ENCODE results near the gene SHISAL2A. TPM values are rescaled to one million over a fixed set of nuclear protein-coding genes. Genes with fewer than 3 reads are reported as not detected.

SHISAL2A gene
- polyA plus RNA-seq, 1 experiment = not detected

DNA sequence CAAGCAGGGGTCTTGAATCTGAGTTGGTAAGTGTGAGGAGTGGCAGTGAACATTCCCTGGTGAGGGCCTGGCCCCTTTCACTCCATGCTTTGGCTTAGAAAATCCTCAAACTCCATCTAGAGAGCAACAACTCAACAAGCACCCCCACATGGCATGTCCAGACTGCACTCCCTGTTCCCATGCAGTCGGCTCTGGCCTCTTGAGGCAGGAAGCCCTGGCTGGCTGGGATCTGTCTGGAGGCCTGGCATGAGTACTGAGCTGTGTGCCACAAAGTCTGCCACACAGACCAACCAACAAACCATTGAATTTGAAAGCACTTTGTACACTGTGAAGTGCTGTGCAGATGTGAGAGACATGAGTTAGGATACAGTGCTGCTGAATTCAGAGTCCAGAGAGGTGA lies 40.0 kb downstream of the SHISAL2A start:
- no peak for DNase-seq (ENCODE audit: low read depth, low spot score)
- Histone ChIP-seq H3K9me3 (ENCODE audit: control insufficient read depth, insufficient read depth, low read length) (no peaks in the 10 kb centered on the region), H3K4me3 (ENCODE audit: low read depth, low read length) (no peak overlapping the region), H3K27ac (ENCODE audit: low read depth, low read length) (no peak overlapping the region), H3K27me3 (ENCODE audit: control insufficient read depth, insufficient read depth, low read length) (no peaks in the 10 kb centered on the region)
- POLR2A ChIA-PET = no interaction called here
- TF ChIP-seq, protein P1, sequence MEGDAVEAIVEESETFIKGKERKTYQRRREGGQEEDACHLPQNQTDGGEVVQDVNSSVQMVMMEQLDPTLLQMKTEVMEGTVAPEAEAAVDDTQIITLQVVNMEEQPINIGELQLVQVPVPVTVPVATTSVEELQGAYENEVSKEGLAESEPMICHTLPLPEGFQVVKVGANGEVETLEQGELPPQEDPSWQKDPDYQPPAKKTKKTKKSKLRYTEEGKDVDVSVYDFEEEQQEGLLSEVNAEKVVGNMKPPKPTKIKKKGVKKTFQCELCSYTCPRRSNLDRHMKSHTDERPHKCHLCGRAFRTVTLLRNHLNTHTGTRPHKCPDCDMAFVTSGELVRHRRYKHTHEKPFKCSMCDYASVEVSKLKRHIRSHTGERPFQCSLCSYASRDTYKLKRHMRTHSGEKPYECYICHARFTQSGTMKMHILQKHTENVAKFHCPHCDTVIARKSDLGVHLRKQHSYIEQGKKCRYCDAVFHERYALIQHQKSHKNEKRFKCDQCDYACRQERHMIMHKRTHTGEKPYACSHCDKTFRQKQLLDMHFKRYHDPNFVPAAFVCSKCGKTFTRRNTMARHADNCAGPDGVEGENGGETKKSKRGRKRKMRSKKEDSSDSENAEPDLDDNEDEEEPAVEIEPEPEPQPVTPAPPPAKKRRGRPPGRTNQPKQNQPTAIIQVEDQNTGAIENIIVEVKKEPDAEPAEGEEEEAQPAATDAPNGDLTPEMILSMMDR (IDR thresholded peaks at IDR 0.05; ENCODE audit: low read depth, low read length) = no peak
- CTCF ChIA-PET = no interaction called here

DNA sequence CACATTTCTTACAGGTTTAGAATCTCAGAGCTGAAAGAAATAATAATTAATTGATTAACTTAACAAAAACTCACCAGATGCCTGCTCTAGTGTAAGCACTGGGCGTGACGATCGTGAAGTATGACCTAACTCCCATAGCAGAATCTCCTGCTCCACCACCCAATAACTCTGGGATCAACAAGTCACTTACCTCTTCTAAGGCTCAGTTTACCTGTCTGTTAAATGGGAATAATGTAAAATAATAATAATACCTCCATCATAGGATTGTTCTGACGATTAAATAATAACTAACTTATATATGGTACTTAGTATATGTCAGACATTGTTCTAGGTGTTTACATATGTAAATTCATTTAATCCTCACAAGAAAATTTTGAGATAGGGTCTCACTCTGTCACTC lies 40.5 kb downstream of the SHISAL2A start:
- ChIA-PET CTCF (no interaction called here), POLR2A (no interaction called here)
- H3K27me3 ChIP-seq (ENCODE audit: control insufficient read depth, insufficient read depth, low read length) = no peaks in the 10 kb centered on the region
- H3K4me3 ChIP-seq (ENCODE audit: low read depth, low read length) = no peak overlapping the region
- H3K9me3 ChIP-seq (ENCODE audit: control insufficient read depth, insufficient read depth, low read length) = no peaks in the 10 kb centered on the region
- TF ChIP-seq, protein P1 (IDR thresholded peaks at IDR 0.05; ENCODE audit: low read depth, low read length) = no peak
- DNase-seq (ENCODE audit: low read depth, low spot score) = no peak
- no peak overlapping the region for H3K27ac ChIP-seq (ENCODE audit: low read depth, low read length)

DNA sequence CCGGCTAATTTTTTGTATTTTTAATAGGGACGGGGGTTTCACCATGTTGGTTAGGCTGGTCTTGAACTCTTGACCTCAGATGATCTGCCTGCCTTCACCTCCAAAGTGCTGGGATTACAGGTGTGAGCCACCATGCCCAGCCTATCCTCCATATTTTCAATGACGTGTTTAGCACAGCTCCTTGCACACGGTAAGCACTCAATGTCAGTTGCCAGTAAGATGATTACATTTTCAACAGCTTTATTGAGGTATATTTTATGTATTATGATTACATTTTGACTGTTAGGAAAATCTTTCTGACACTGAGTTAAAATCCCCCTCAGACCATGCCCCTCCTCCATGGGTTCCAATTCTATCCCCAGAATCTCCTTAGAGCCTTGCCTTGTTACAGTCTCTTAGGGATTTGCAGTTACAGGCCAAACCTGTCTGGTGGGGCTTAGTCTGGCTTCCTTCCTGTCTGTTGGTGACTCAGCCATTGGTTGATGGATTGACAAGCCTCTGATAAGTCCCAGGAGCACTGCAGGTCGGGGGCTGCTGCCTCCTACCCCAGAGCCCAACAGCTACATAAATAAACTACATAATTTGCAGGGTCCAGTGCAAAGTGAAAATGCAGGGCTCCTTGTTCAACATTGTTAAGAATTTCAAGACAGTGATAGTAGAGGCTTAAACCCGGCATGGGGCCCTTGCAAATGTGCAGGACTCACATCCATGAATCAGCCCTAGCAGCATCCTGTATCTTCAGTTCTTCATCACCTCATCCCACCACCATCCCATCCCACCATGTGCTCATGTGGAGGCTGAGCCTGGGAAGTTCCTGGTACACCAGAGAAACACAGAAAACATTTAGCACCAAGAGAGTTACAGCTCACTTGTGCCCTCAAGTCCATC lies 41.8 kb downstream of the SHISAL2A start:
- TF ChIP-seq, protein P1 (IDR thresholded peaks at IDR 0.05; ENCODE audit: low read depth, low read length) = no peak
- ChIA-PET CTCF (no interaction called here), POLR2A (no interaction called here)
- Histone ChIP-seq H3K27ac (ENCODE audit: low read depth, low read length) (no peak overlapping the region), H3K4me3 (ENCODE audit: low read depth, low read length) (no peak overlapping the region), H3K27me3 (ENCODE audit: control insufficient read depth, insufficient read depth, low read length) (no peaks in the 10 kb centered on the region), H3K9me3 (ENCODE audit: control insufficient read depth, insufficient read depth, low read length) (no peaks in the 10 kb centered on the region)
- DNase-seq (ENCODE audit: low read depth, low spot score) = no peak

DNA sequence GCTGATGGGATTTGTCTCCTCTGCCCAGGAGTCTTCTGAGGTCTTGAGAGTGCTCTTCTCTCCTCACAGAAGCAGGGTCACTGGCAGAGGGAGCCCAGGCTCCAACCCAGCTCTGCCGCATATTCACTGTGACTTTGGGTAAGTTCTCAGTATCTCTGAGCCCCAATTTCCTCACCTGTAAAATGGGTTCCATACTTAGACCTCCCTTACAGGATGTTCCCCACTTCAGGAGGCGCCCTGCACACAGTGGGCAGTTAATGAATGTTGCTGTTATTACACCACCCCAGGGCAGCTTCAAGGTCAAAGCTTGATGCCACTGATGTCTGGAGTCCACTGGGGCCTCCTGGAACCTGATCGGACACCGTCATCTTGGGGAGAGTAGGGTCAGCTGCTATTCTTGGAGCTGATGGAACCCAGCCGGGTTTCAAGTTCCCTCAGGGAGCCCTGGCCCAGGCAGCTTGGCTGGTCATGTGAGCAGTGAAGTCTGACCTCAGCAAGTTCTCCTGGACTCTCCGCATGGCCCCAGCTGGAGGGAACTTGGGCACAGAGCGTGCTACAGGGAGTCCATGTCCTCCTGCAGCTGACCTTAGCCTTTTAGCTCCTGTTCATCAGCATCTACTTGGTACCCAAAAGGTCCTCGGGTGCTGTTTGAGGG lies 43.4 kb downstream of the SHISAL2A start:
- H3K27me3 ChIP-seq (ENCODE audit: control insufficient read depth, insufficient read depth, low read length) = no peaks in the 10 kb centered on the region
- no peaks in the 10 kb centered on the region for H3K9me3 ChIP-seq (ENCODE audit: control insufficient read depth, insufficient read depth, low read length)
- ChIA-PET POLR2A (no interaction called here), CTCF (interaction anchor here (0.7 to 1.8 kb wide), 2 partner anchors 10 to 108 kb away, joined by 3 to 5 read pairs; no protein-coding TSS in a partner anchor)
- TF ChIP-seq, protein P1 (IDR thresholded peaks at IDR 0.05; ENCODE audit: low read depth, low read length) = no peak
- no peak for DNase-seq (ENCODE audit: low read depth, low spot score)
- H3K4me3 ChIP-seq (ENCODE audit: low read depth, low read length) = no peak overlapping the region
- H3K27ac ChIP-seq (ENCODE audit: low read depth, low read length) = peak overlapping the region; percentile 11

Data from AG04450 (cell line).